Gastroesophageal sphincter (tissue), 4 donors: ENCODE results near the gene MALT1. TPM values are rescaled to one million over a fixed set of nuclear protein-coding genes. Genes with fewer than 3 reads are reported as not detected.

Experiments used
- ATAC-seq: fragments of 150-250 bp; one replicate; pipeline ENCODE4 v1.9.1; 2016; ENCODE audit warnings: mild to moderate bottlenecking, moderate library complexity
- H3K27ac ChIP-seq, 4 donors: fragments of 200-600 bp; sonication (generic) in 3 of 4; 1 replicate in 3 of 4; 2 replicates in 1 of 4; pipeline ENCODE4 v1.5.1; 2016 to 2019
- H3K27me3 ChIP-seq: fragments of 200-600 bp; sonication (generic); one replicate; pipeline ENCODE4 v1.5.1; 2019
- H3K36me3 ChIP-seq, 2 donors: fragments of 200-600 bp; sonication (generic); one replicate each; pipeline ENCODE4 v1.5.1; 2019; ENCODE audit warnings: control low read depth in 1 of 2
- H3K4me1 ChIP-seq, 3 donors: fragments of 200-600 bp; sonication (generic); 1 replicate in 2 of 3; 2 replicates in 1 of 3; pipeline ENCODE4 v1.5.1; 2016 to 2019; ENCODE audit warnings: control low read depth in 2 of 3
- H3K4me3 ChIP-seq, 2 donors: fragments of 200-600 bp; sonication (generic); one replicate each; pipeline ENCODE4 v1.5.1; 2019; ENCODE audit warnings: mild to moderate bottlenecking in 1 of 2, moderate library complexity in 1 of 2
- H3K9me3 ChIP-seq, 3 donors: fragments of 200-600 bp; sonication (generic); one replicate each; pipeline ENCODE4 v1.5.1; 2017 to 2019; ENCODE audit warnings: control low read depth in 2 of 3
- CTCF ChIP-seq, 4 experiments: fragments of 200-600 bp in 2 of 4; fragments of 450-650 bp in 2 of 4; sonication (generic) in 1 of 4; IDR thresholded peaks; one replicate each; pipeline ENCODE4 v1.5.1; 2017 to 2019; ENCODE audit warnings: antibody characterized with exemption in 4 of 4, mild to moderate bottlenecking in 2 of 4, moderate library complexity in 2 of 4
- EP300 ChIP-seq: sonication (generic); formaldehyde crosslinking; IDR thresholded peaks from one replicate; pipeline ENCODE4 v1.6.1; 2017; ENCODE audit warnings: antibody characterized with exemption, mild to moderate bottlenecking
- POLR2A ChIP-seq, 2 donors: fragments of 450-650 bp; IDR thresholded peaks; one replicate each; pipeline ENCODE4 v1.6.1; 2017; ENCODE audit warnings: antibody characterized with exemption in 2 of 2, mild to moderate bottlenecking in 2 of 2, moderate library complexity in 1 of 2
- POLR2AphosphoS5 ChIP-seq: sonication (generic); formaldehyde crosslinking; IDR thresholded peaks from one replicate; pipeline ENCODE4 v1.6.1; 2017; ENCODE audit warnings: antibody characterized with exemption
- WGBS, 2 donors: methylation state at CpG; one replicate each; pipeline ENCODE4 v1.1.5; 2018; ENCODE audit warnings: low coverage in 1 of 2; 5-methylcytosine and 5-hydroxymethylcytosine counted together
- total RNA-seq, 4 donors: library from RNA; depleted of rRNA; stranded (reverse); fragments of >200 nt; gene quantifications; one replicate each; pipeline ENCODE4 v1.1.0, GENCODE V29; 2016

The MALT1 gene
- total RNA-seq, 4 donors from 2014 or later = 19.4 to 26.6 (median 24.1) TPM

- H3K27ac ChIP-seq = no peak overlapping the region
- TF ChIP-seq CTCF (IDR thresholded peaks at IDR 0.05) = no peak
- TF ChIP-seq POLR2AphosphoS5 = no peak
- TF ChIP-seq POLR2A (IDR thresholded peaks at IDR 0.05) = no peak
- no peak for TF ChIP-seq EP300
- no peak for ATAC-seq
- H3K4me3 ChIP-seq = no peak overlapping the region
- H3K9me3 ChIP-seq = peaks cover 0 to 8% (median 0%) of the 10 kb centered on the region in 3 donors
- no peaks in the 10 kb centered on the region for H3K27me3 ChIP-seq
- 95 to 97% methylated on average over 4 of the region's 4 CpGs for WGBS, 2 donors
- H3K36me3 ChIP-seq = no peaks in the 10 kb centered on the region
- no peaks in the 10 kb centered on the region for H3K4me1 ChIP-seq
Observed at GRCh38 chr18:58659691-58660090, 11.6 kb upstream of the MALT1 start.

GRCh38 chr18:58660915-58661314 is 10.3 kb upstream of the MALT1 start:
- TF ChIP-seq POLR2A (IDR thresholded peaks at IDR 0.05) (no peak), CTCF (IDR thresholded peaks at IDR 0.05) (no peak), POLR2AphosphoS5 (no peak), EP300 (no peak)
- ATAC-seq = no peak
- whole genome bisulfite sequencing, 2 donors = 83 to 94% methylated on average over 3 to 5 of the region's 9 CpGs
- H3K9me3 ChIP-seq = no peaks in the 10 kb centered on the region
- H3K4me3 ChIP-seq = no peak overlapping the region
- H3K36me3 ChIP-seq = no peaks in the 10 kb centered on the region
- H3K27me3 ChIP-seq = no peaks in the 10 kb centered on the region
- H3K4me1 ChIP-seq = no peaks in the 10 kb centered on the region
- no peak overlapping the region for H3K27ac ChIP-seq

GRCh38 chr18:58661423-58661822 is 9.8 kb upstream of the MALT1 start:
- H3K4me1 ChIP-seq = no peaks in the 10 kb centered on the region
- no peak for ATAC-seq
- no peak for TF ChIP-seq POLR2AphosphoS5
- no peaks in the 10 kb centered on the region for H3K36me3 ChIP-seq
- no peak overlapping the region for H3K27ac ChIP-seq
- H3K4me3 ChIP-seq = no peak overlapping the region
- no peaks in the 10 kb centered on the region for H3K9me3 ChIP-seq
- no peaks in the 10 kb centered on the region for H3K27me3 ChIP-seq
- WGBS, 2 donors = 90 to 94% methylated on average over 3 of the region's 3 CpGs

- Histone ChIP-seq H3K36me3 (no peaks in the 10 kb centered on the region), H3K4me3 (no peak overlapping the region), H3K4me1 (no peaks in the 10 kb centered on the region), H3K27me3 (no peaks in the 10 kb centered on the region), H3K9me3 (no peaks in the 10 kb centered on the region), H3K27ac (no peak overlapping the region)
- TF ChIP-seq CTCF (IDR thresholded peaks at IDR 0.05) (no peak), POLR2AphosphoS5 (no peak)
- no peak for ATAC-seq
- 75 to 93% methylated on average over 2 to 4 of the region's 4 CpGs for WGBS, 2 donors
Observed at GRCh38 chr18:58662118-58662517, 9.1 kb upstream of the MALT1 start.

- no peak for ATAC-seq
- no peak overlapping the region for H3K4me3 ChIP-seq
- H3K4me1 ChIP-seq = peaks cover 0 to 8% (median 5%) of the 10 kb centered on the region in 3 donors
- peaks cover 13% of the 10 kb centered on the region for H3K27me3 ChIP-seq
- no peaks in the 10 kb centered on the region for H3K9me3 ChIP-seq
- TF ChIP-seq EP300 = no peak
- no peak for TF ChIP-seq CTCF (IDR thresholded peaks at IDR 0.05)
- TF ChIP-seq POLR2AphosphoS5 = no peak
- TF ChIP-seq POLR2A (IDR thresholded peaks at IDR 0.05) = no peak
- no peaks in the 10 kb centered on the region for H3K36me3 ChIP-seq
- WGBS, 2 donors = 63 to 69% methylated on average over 1 to 3 of the region's 3 CpGs
- H3K27ac ChIP-seq = no peak overlapping the region
Observed at GRCh38 chr18:58666176-58666575, 5.1 kb upstream of the MALT1 start.
